WTC11 (cell line): ENCODE data around the gene EHD2. TPM values are rescaled to one million over a fixed set of nuclear protein-coding genes. Genes with fewer than 3 reads are reported as not detected.

Experiments used
- ATAC-seq: fragments of 200-7000 bp; cut with Tn5 transposase; 2 replicates; pipeline ENCODE4 v1.10.0; 2021; ENCODE audit warnings: mild to moderate bottlenecking, moderate library complexity
- CTCF ChIA-PET: fragments of 300-600 bp; sonication (Branson Sonifier 250); formaldehyde crosslinking; loops from one replicate; lab custom pipeline; 2021; ENCODE audit warnings: antibody characterized with exemption; lab: Charles Lee
- POLR2A ChIA-PET: fragments of 350-600 bp; sonication (Branson Sonifier 250); formaldehyde crosslinking; loops from one replicate; lab custom pipeline; 2021; ENCODE audit warnings: antibody characterized with exemption; lab: Charles Lee
- DNase-seq: peaks from one replicate; pipeline ENCODE4 v3.0.0; 2021; ENCODE audit warnings: low spot score
- H3K27ac Mint-ChIP-seq: 2 replicates; pipeline ENCODE4 v1.8.0; 2021; ENCODE audit warnings: mixed read lengths
- H3K27me3 Mint-ChIP-seq: 2 replicates; pipeline ENCODE4 v1.8.0; 2021; ENCODE audit warnings: low read depth, mild to moderate bottlenecking, moderate library complexity, mixed read lengths
- H3K36me3 Mint-ChIP-seq: 2 replicates; pipeline ENCODE4 v1.8.0; 2021; ENCODE audit warnings: mixed read lengths
- H3K4me1 Mint-ChIP-seq: 2 replicates; pipeline ENCODE4 v1.8.0; 2022; ENCODE audit warnings: mixed read lengths
- H3K4me3 Mint-ChIP-seq: 2 replicates; pipeline ENCODE4 v1.8.0; 2021; ENCODE audit warnings: mild to moderate bottlenecking, moderate library complexity, mixed read lengths
- H3K9me3 Mint-ChIP-seq: 2 replicates; pipeline ENCODE4 v1.8.0; 2021; ENCODE audit warnings: mixed read lengths
- FOXJ3 ChIP-seq: sonication (generic); formaldehyde crosslinking; IDR thresholded peaks from 2 replicates; pipeline ENCODE4 v1.9.0; 2021; ENCODE audit warnings: missing genetic modification reagents, mild to moderate bottlenecking, borderline replicate concordance
- FOXP4 ChIP-seq: sonication (generic); formaldehyde crosslinking; IDR thresholded peaks from 2 replicates; pipeline ENCODE4 v1.8.0; 2022; ENCODE audit warnings: mild to moderate bottlenecking, missing genetic modification reagents
- IRF1 ChIP-seq: sonication (generic); formaldehyde crosslinking; IDR thresholded peaks from 2 replicates; pipeline ENCODE4 v1.8.0; 2023; ENCODE audit warnings: missing genetic modification reagents
- JAZF1 ChIP-seq: fragments of 250-450 bp; sonication (Bioruptor Pico); IDR thresholded peaks from 2 replicates; pipeline ENCODE4 v1.9.0; 2021; ENCODE audit warnings: moderate library complexity, mild to moderate bottlenecking, inconsistent platforms
- NFATC4 ChIP-seq: fragments of 250-450 bp; sonication (Bioruptor Pico); IDR thresholded peaks from 2 replicates; pipeline ENCODE4 v1.9.0; 2021; ENCODE audit warnings: mild to moderate bottlenecking
- TCF7 ChIP-seq: sonication (generic); formaldehyde crosslinking; IDR thresholded peaks from 2 replicates; pipeline ENCODE4 v1.8.0; 2022; ENCODE audit warnings: mild to moderate bottlenecking, low read depth, missing genetic modification reagents, moderate library complexity
- TEAD4 ChIP-seq: sonication (generic); formaldehyde crosslinking; IDR thresholded peaks from 2 replicates; pipeline ENCODE4 v1.8.0; 2022; ENCODE audit warnings: mild to moderate bottlenecking, missing genetic modification reagents
- TP53 ChIP-seq: sonication (generic); formaldehyde crosslinking; IDR thresholded peaks from 2 replicates; pipeline ENCODE4 v1.8.1; 2023; ENCODE audit warnings: mild to moderate bottlenecking, missing genetic modification reagents
- USF1 ChIP-seq: sonication (generic); formaldehyde crosslinking; IDR thresholded peaks from 2 replicates; pipeline ENCODE4 v1.8.0; 2022; ENCODE audit warnings: mild to moderate bottlenecking, missing genetic modification reagents
- USF2 ChIP-seq: sonication (generic); formaldehyde crosslinking; IDR thresholded peaks from 2 replicates; pipeline ENCODE4 v1.8.1; 2023; ENCODE audit warnings: mild to moderate bottlenecking, missing genetic modification reagents, moderate library complexity
- ZNF396 ChIP-seq: fragments of 250-450 bp; sonication (Bioruptor Pico); IDR thresholded peaks from 2 replicates; pipeline ENCODE4 v1.8.0; 2021; ENCODE audit warnings: mild to moderate bottlenecking, moderate library complexity, borderline replicate concordance
- ZNF671 ChIP-seq: fragments of 250-450 bp; sonication (Bioruptor Pico); IDR thresholded peaks from 2 replicates; pipeline ENCODE4 v1.8.0; 2021; ENCODE audit warnings: mild to moderate bottlenecking
- total RNA-seq: library from RNA; stranded (reverse); gene quantifications from 3 replicates; pipeline ENCODE4 v1.2.3, GENCODE V29; 2021
- TF ChIP-seq, protein P1 (sequence below): fragments of 200-600 bp; IDR thresholded peaks from 2 replicates; pipeline ENCODE4 v1.8.0; 2022; ENCODE audit warnings: antibody characterized with exemption
- TF ChIP-seq, protein P2 (sequence below): sonication (generic); formaldehyde crosslinking; conservative IDR thresholded peaks from 2 replicates; pipeline ENCODE4 v1.8.1; 2023; ENCODE audit warnings: mild to moderate bottlenecking, low read depth, missing genetic modification reagents, moderate library complexity
- TF ChIP-seq, protein P3 (sequence below): sonication (generic); formaldehyde crosslinking; conservative IDR thresholded peaks from 2 replicates; pipeline ENCODE4 v1.8.1; 2022; ENCODE audit warnings: mild to moderate bottlenecking, missing genetic modification reagents
- TF ChIP-seq, protein P4 (sequence below): sonication (generic); formaldehyde crosslinking; IDR thresholded peaks from 2 replicates; pipeline ENCODE4 v1.8.0; 2023; ENCODE audit warnings: mild to moderate bottlenecking, missing genetic modification reagents
- TF ChIP-seq, protein P5 (sequence below): sonication (generic); formaldehyde crosslinking; IDR thresholded peaks from 2 replicates; pipeline ENCODE4 v1.8.1; 2023; ENCODE audit warnings: mild to moderate bottlenecking, missing genetic modification reagents, moderate library complexity
- TF ChIP-seq, protein P6 (sequence below): fragments of 250-450 bp; sonication (Bioruptor Pico); IDR thresholded peaks from 2 replicates; pipeline ENCODE4 v2.1.2; 2022; ENCODE audit warnings: mild to moderate bottlenecking, moderate library complexity

Gene EHD2
- total RNA-seq, 1 experiment from 2014 or later = 11.8 TPM

GRCh38 chr19:47768604-47769003 lies 55.4 kb downstream of the EHD2 start:
- TF ChIP-seq USF2 (no peak), ZNF396 (CRISPR knock-in tag) (no peak), JAZF1 (CRISPR knock-in tag) (no peak), TCF7 (CRISPR knock-in tag) (no peak), NFATC4 (no peak), TEAD4 (CRISPR knock-in tag) (no peak), ZNF671 (CRISPR knock-in tag) (no peak)
- TF ChIP-seq, protein P1, sequence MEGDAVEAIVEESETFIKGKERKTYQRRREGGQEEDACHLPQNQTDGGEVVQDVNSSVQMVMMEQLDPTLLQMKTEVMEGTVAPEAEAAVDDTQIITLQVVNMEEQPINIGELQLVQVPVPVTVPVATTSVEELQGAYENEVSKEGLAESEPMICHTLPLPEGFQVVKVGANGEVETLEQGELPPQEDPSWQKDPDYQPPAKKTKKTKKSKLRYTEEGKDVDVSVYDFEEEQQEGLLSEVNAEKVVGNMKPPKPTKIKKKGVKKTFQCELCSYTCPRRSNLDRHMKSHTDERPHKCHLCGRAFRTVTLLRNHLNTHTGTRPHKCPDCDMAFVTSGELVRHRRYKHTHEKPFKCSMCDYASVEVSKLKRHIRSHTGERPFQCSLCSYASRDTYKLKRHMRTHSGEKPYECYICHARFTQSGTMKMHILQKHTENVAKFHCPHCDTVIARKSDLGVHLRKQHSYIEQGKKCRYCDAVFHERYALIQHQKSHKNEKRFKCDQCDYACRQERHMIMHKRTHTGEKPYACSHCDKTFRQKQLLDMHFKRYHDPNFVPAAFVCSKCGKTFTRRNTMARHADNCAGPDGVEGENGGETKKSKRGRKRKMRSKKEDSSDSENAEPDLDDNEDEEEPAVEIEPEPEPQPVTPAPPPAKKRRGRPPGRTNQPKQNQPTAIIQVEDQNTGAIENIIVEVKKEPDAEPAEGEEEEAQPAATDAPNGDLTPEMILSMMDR = no peak
- TF ChIP-seq, protein P2, sequence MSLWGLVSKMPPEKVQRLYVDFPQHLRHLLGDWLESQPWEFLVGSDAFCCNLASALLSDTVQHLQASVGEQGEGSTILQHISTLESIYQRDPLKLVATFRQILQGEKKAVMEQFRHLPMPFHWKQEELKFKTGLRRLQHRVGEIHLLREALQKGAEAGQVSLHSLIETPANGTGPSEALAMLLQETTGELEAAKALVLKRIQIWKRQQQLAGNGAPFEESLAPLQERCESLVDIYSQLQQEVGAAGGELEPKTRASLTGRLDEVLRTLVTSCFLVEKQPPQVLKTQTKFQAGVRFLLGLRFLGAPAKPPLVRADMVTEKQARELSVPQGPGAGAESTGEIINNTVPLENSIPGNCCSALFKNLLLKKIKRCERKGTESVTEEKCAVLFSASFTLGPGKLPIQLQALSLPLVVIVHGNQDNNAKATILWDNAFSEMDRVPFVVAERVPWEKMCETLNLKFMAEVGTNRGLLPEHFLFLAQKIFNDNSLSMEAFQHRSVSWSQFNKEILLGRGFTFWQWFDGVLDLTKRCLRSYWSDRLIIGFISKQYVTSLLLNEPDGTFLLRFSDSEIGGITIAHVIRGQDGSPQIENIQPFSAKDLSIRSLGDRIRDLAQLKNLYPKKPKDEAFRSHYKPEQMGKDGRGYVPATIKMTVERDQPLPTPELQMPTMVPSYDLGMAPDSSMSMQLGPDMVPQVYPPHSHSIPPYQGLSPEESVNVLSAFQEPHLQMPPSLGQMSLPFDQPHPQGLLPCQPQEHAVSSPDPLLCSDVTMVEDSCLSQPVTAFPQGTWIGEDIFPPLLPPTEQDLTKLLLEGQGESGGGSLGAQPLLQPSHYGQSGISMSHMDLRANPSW = no peak
- TF ChIP-seq, protein P3, sequence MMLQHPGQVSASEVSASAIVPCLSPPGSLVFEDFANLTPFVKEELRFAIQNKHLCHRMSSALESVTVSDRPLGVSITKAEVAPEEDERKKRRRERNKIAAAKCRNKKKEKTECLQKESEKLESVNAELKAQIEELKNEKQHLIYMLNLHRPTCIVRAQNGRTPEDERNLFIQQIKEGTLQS = no peak
- TF ChIP-seq, protein P4, sequence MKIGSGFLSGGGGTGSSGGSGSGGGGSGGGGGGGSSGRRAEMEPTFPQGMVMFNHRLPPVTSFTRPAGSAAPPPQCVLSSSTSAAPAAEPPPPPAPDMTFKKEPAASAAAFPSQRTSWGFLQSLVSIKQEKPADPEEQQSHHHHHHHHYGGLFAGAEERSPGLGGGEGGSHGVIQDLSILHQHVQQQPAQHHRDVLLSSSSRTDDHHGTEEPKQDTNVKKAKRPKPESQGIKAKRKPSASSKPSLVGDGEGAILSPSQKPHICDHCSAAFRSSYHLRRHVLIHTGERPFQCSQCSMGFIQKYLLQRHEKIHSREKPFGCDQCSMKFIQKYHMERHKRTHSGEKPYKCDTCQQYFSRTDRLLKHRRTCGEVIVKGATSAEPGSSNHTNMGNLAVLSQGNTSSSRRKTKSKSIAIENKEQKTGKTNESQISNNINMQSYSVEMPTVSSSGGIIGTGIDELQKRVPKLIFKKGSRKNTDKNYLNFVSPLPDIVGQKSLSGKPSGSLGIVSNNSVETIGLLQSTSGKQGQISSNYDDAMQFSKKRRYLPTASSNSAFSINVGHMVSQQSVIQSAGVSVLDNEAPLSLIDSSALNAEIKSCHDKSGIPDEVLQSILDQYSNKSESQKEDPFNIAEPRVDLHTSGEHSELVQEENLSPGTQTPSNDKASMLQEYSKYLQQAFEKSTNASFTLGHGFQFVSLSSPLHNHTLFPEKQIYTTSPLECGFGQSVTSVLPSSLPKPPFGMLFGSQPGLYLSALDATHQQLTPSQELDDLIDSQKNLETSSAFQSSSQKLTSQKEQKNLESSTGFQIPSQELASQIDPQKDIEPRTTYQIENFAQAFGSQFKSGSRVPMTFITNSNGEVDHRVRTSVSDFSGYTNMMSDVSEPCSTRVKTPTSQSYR (CRISPR knock-in tag) = no peak
- TF ChIP-seq, all 79 proteins: peak for 0
- CTCF ChIA-PET = interaction anchor here (0.9 to 8.5 kb wide), 3 partner anchors 11 to 56 kb away, joined by 4 to 368 read pairs (median 29); partner anchors contain the start of gene EHD2
- peaks cover 3% of the 10 kb centered on the region; the same call in 1 of the 2 replicates for H3K9me3 Mint-ChIP-seq
- no peaks in the 10 kb centered on the region for H3K36me3 Mint-ChIP-seq
- peak overlapping the region; percentile 29; the same call in 1 of the 2 replicates for H3K27ac Mint-ChIP-seq
- peaks cover 23% of the 10 kb centered on the region for H3K4me1 Mint-ChIP-seq
- DNase-seq (no peak), ATAC-seq (no peak)
- no peaks in the 10 kb centered on the region for H3K27me3 Mint-ChIP-seq
- POLR2A ChIA-PET = no interaction called here
- no peak overlapping the region for H3K4me3 Mint-ChIP-seq

DNA sequence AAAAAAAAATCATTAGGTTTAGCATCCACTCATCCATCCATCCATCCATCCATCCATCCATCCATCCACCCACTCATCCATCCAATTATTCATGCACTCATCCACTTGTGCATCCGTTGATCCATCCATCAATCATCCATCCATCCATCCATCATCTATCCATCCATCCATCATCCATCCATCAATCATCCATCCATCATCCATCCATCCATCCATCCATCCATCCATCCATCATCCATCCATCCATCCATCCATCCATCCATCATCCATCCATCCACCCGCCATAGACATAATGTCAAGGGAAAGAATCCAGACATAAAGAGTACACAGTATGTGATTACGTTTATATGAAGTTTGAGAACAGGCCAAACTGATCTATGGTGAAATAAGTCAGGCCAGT lies 56.3 kb downstream of the EHD2 start:
- ChIA-PET POLR2A (no interaction called here), CTCF (interaction anchor here (8.5 kb wide), 1 partner anchor 19 kb away, joined by 368 read pairs; no protein-coding TSS in a partner anchor)
- no peak for DNase-seq
- no peaks in the 10 kb centered on the region for H3K27me3 Mint-ChIP-seq
- peaks cover 3% of the 10 kb centered on the region; the same call in 1 of the 2 replicates for H3K9me3 Mint-ChIP-seq
- H3K27ac Mint-ChIP-seq = no peak overlapping the region
- H3K4me1 Mint-ChIP-seq = peaks cover 29% of the 10 kb centered on the region
- H3K4me3 Mint-ChIP-seq = peak overlapping the region; percentile 2
- no peak for ATAC-seq
- no peaks in the 10 kb centered on the region for H3K36me3 Mint-ChIP-seq
- no peak for TF ChIP-seq FOXP4 (CRISPR knock-in tag)
- TF ChIP-seq USF1 (CRISPR knock-in tag) = no peak
- TF ChIP-seq, protein P5, sequence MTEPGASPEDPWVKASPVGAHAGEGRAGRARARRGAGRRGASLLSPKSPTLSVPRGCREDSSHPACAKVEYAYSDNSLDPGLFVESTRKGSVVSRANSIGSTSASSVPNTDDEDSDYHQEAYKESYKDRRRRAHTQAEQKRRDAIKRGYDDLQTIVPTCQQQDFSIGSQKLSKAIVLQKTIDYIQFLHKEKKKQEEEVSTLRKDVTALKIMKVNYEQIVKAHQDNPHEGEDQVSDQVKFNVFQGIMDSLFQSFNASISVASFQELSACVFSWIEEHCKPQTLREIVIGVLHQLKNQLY (CRISPR knock-in tag) = no peak
- TF ChIP-seq, protein P6, sequence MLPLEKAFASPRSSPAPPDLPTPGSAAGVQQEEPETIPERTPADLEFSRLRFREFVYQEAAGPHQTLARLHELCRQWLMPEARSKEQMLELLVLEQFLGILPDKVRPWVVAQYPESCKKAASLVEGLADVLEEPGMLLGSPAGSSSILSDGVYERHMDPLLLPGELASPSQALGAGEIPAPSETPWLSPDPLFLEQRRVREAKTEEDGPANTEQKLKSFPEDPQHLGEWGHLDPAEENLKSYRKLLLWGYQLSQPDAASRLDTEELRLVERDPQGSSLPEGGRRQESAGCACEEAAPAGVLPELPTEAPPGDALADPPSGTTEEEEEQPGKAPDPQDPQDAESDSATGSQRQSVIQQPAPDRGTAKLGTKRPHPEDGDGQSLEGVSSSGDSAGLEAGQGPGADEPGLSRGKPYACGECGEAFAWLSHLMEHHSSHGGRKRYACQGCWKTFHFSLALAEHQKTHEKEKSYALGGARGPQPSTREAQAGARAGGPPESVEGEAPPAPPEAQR (CRISPR knock-in tag) = no peak
- no peak for TF ChIP-seq FOXJ3 (CRISPR knock-in tag)
- no peak for TF ChIP-seq TP53 (CRISPR knock-in tag)
- TF ChIP-seq, protein P3 = no peak
- TF ChIP-seq IRF1 (CRISPR knock-in tag) = no peak
